HG03039 (cell line): ENCODE results near the gene SEC14L6.

Source experiments
- ATAC-seq: cut with Tn5 transposase; IDR thresholded peaks from one replicate; pipeline ENCODE4 v1.9.1; 2021; ENCODE audit warnings: mild to moderate bottlenecking, moderate library complexity; ENCODE audit not compliant: unreplicated experiment

Gene SEC14L6

GRCh38 chr22:30500628-30501027 lies 45.9 kb downstream of the SEC14L6 start:
- ATAC-seq = no peak

- ATAC-seq = no peak
These were observed 48.9 kb downstream of the SEC14L6 start for GRCh38 chr22:30497466-30498150.

DNA sequence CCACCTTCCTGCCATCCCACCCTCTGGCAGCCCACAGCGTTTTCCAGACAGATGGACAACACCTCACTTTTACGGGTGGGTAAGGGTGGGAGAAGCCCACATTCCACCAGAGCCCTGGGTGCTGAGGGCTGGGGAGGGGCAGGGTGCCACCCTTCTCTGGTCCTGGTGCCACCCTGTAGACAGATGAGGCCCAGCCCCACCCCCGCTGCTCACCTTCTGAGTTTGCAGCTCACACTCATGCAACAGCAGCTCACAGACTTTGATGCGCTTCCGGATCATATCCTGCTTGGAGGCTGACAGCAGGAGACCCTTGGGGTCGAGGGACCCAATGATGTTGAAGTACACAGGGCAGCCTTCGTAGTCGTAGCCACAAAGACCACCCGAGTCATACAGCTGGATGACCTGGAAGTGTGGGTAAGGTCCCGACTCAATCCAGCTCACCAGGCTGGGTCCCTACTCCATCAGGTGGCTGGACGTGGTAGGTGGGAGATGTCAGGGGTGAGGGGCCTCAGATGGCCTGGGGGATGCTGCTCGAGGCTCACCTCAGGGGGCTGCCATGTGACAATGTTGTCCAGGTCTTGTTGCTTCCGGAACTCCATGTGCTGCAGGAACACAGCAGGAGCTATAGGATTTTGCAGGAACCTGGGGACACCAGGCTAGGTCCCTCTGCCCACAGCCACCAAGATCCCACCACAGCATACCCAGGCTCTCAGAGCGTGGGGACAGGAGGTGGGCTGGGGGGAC lies 51.3 kb downstream of the SEC14L6 start:
- ATAC-seq = no peak

- ATAC-seq = no peak
These were observed 54.4 kb downstream of the SEC14L6 start for GRCh38 chr22:30492144-30492543.

- ATAC-seq = no peak
These were observed 55.2 kb downstream of the SEC14L6 start for GRCh38 chr22:30491381-30491780.

DNA sequence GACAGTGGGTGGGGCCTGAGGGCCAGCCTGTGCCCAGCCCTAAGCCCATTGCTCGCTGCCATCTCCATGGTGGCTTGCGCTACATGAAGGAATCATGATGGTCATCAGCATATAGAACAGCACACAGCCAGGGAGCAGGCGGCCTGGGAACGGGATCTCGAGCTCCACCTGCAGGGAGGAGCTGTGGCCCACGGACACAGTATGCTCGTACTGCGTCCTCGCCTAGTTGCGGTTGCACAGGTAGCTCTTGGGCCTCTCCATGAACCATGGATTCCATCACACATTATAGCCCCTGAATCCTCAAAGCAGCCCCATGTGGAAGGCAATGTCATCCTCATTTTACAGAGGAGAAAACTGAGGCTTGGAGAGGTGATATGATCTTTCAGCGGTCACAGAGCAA lies 56.1 kb downstream of the SEC14L6 start:
- no peak for ATAC-seq

DNA sequence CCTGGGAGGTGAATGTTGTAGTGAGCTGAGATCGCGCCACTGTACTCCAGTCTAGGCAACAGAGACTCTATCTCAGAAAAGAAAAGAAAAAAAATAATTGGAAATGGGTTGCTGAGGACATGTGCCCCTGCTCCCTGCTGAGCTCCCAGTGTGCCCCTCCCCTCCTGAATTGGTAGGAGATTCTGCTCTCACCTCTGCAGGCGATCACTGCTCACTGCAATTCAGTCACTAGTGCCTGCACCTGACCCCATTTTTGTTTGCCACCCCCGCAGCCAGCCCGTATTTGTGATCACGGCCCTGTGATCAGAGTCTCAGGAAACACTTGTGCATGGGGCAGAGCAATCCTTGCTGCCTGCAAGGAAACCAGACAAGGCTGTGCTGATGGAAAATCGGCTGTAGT lies 58.4 kb downstream of the SEC14L6 start:
- no peak for ATAC-seq

- no peak for ATAC-seq
These were observed 59.9 kb downstream of the SEC14L6 start for GRCh38 chr22:30486661-30487115.

DNA sequence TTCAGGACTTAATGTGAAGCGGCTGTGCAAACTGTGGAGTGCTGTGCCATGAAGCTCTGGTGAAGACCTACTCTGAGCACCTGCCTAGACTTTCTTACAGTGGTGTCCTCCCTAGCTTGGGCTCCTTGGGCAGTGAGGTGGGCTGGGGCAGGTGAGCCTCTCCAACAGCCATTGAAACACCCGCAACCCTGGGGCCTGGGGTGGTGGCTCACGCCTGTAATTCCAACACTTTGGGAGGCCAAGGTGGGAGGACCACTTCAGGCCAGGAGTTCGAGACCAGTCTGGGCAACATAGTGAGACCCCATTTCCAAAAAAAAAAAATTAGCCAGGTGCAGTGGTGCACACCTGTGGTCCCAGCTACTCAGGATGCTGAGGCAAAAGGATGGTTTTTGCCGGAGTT lies 60.4 kb downstream of the SEC14L6 start:
- ATAC-seq = no peak

GRCh38 chr22:30485362-30485988 lies 61.1 kb downstream of the SEC14L6 start:
- ATAC-seq = no peak

GRCh38 chr22:30483169-30483568 lies 63.4 kb downstream of the SEC14L6 start:
- no peak for ATAC-seq

DNA sequence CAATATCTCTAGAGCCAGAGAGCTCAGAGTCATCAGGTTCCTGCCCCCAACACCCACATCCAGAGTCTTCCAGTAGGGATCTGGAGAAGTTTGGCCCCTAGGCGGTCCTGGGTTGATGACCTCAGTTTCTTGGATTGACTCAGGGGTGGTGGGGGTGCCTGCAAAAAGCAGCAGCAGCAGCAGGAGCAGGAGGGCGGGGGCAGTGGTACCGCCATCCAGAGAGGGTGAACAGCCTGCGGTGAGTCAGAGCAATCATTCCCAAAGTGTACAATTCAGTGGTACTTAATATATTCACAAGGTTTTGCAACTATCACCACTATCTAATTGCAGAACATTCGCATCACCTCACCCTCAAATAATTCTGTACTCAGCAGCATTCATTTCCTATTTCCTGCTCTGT lies 64.8 kb downstream of the SEC14L6 start:
- ATAC-seq = no peak

- ATAC-seq = no peak
These were observed 66.6 kb downstream of the SEC14L6 start for GRCh38 chr22:30479981-30480380.

- no peak for ATAC-seq
These were observed 71.7 kb downstream of the SEC14L6 start for GRCh38 chr22:30474683-30475424.

DNA sequence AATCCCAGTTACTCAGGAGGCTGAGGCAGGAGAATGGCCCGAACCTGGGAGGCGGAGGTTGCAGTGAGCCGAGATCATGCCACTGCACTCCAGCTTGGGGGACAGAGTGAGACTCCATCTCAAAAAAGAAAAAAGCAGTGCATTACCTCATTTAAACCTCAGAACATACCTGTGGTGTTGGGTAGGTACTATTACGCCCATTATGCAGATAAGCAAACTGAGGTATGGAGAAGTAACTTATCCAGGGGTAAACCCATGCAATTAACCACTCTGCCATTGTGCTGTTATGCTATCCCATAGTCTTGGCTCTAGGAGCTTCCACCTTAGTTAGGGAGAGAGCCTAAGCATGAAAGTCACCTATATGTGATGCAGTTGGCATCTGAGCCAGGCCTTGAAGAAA lies 72.4 kb downstream of the SEC14L6 start:
- no peak for ATAC-seq

- no peak for ATAC-seq
These were observed 73.4 kb downstream of the SEC14L6 start for GRCh38 chr22:30472994-30473720.
